MCF 10A (cell line): Measurements from ENCODE around the gene RAMAC. TPM values are rescaled to one million over a fixed set of nuclear protein-coding genes. Genes with fewer than 3 reads are reported as not detected.

ENCODE experiments used
- BruUV-seq: library from RNA; stranded (reverse); fragments of 400-500 nt; replicated peaks from 2 replicates; lab custom pipeline; 2021; lab: Mats Ljungman, UMichigan
- CTCF ChIA-PET: fragments of 300-600 bp; sonication (Branson Sonifier 250); formaldehyde crosslinking; extraction: SDS; loops from one replicate; lab custom pipeline; 2021; ENCODE audit warnings: antibody characterized with exemption, inconsistent platforms; lab: Yijun Ruan, JAX
- POLR2A ChIA-PET: fragments of 300-600, 350-650 bp; sonication (Branson Sonifier 250); formaldehyde crosslinking; extraction: SDS; loops from one replicate; lab custom pipeline; 2020; ENCODE audit warnings: antibody characterized with exemption, inconsistent platforms; lab: Yijun Ruan, JAX
- DNase-seq: peaks from one replicate; pipeline ENCODE4 v3.0.0-alpha.2; 2018; ENCODE audit not compliant: unreplicated experiment
- H3K27ac Mint-ChIP-seq: one replicate; pipeline ENCODE4 v1.8.0; 2022; ENCODE audit warnings: mild to moderate bottlenecking, low read depth, mixed read lengths; ENCODE audit not compliant: unreplicated experiment
- H3K27me3 Mint-ChIP-seq: one replicate; pipeline ENCODE4 v1.8.0; 2022; ENCODE audit warnings: mixed read lengths; ENCODE audit not compliant: insufficient read depth, unreplicated experiment
- H3K36me3 Mint-ChIP-seq: one replicate; pipeline ENCODE4 v1.8.0; 2022; ENCODE audit warnings: mild to moderate bottlenecking, moderate library complexity, mixed read lengths; ENCODE audit not compliant: insufficient read depth, unreplicated experiment
- H3K4me1 Mint-ChIP-seq: one replicate; pipeline ENCODE4 v1.8.0; 2022; ENCODE audit warnings: mixed read lengths; ENCODE audit not compliant: insufficient read depth, unreplicated experiment
- H3K4me3 Mint-ChIP-seq: one replicate; pipeline ENCODE4 v1.8.0; 2022; ENCODE audit warnings: mild to moderate bottlenecking, moderate library complexity, mixed read lengths; ENCODE audit not compliant: unreplicated experiment
- H3K9me3 Mint-ChIP-seq: one replicate; pipeline ENCODE4 v1.8.0; 2022; ENCODE audit warnings: mixed read lengths; ENCODE audit not compliant: unreplicated experiment
- CTCF ChIP-seq: fragments of 200-600 bp; IDR thresholded peaks from one replicate; pipeline ENCODE4 v1.8.0; 2022; ENCODE audit warnings: antibody characterized with exemption, mild to moderate bottlenecking; ENCODE audit not compliant: unreplicated experiment
- intact Hi-C: fragments of 100-400 bp; cut with micrococcal nuclease; formaldehyde crosslinking; loops from 2 replicates; pipeline ENCODE4 v1.14.1; 2022
- total RNA-seq: library from RNA; stranded (reverse); gene quantifications from 2 replicates; pipeline ENCODE4 v1.2.3, GENCODE V29; 2022

Gene RAMAC
- total RNA-seq, 1 experiment from 2014 or later = 21.0 TPM

- Mint-ChIP-seq H3K27me3 (no peaks in the 10 kb centered on the region), H3K4me1 (no peaks in the 10 kb centered on the region), H3K9me3 (no peaks in the 10 kb centered on the region), H3K27ac (no peak overlapping the region), H3K4me3 (no peak overlapping the region), H3K36me3 (no peaks in the 10 kb centered on the region)
- intact Hi-C loops = no loop called here
- BruUV-seq = no TSS peak
- CTCF ChIA-PET = interaction anchor here (0.9 kb wide), 1 partner anchor 121 kb away, joined by 3 read pairs; no protein-coding TSS in a partner anchor
- DNase-seq = no peak
- POLR2A ChIA-PET = interaction anchor here (0.6 to 1.7 kb wide), 5 partner anchors 16 to 220 kb away, joined by 3 to 4 read pairs (median 3); partner anchors contain the start of gene WHAMM
- TF ChIP-seq CTCF = no peak
Measured at GRCh38 chr15:82970696-82971095, 15.3 kb upstream of the RAMAC start.

- TF ChIP-seq CTCF = no peak
- POLR2A ChIA-PET = interaction anchor here (0.6 to 1.7 kb wide), 4 partner anchors 14 to 29 kb away, joined by 3 to 4 read pairs (median 4); partner anchors contain the start of gene RAMAC
- no peaks in the 10 kb centered on the region for H3K9me3 Mint-ChIP-seq
- intact Hi-C loops = no loop called here
- CTCF ChIA-PET = interaction anchor here (0.7 to 0.9 kb wide), 2 partner anchors 122 to 1536 kb away, joined by 3 read pairs; no protein-coding TSS in a partner anchor
- BruUV-seq = no TSS peak
- no peaks in the 10 kb centered on the region for H3K36me3 Mint-ChIP-seq
- no peak overlapping the region for H3K4me3 Mint-ChIP-seq
- no peaks in the 10 kb centered on the region for H3K27me3 Mint-ChIP-seq
- no peak overlapping the region for H3K27ac Mint-ChIP-seq
- H3K4me1 Mint-ChIP-seq = no peaks in the 10 kb centered on the region
- DNase-seq = no peak
Measured at GRCh38 chr15:82971218-82971984, 14.6 kb upstream of the RAMAC start.

DNA sequence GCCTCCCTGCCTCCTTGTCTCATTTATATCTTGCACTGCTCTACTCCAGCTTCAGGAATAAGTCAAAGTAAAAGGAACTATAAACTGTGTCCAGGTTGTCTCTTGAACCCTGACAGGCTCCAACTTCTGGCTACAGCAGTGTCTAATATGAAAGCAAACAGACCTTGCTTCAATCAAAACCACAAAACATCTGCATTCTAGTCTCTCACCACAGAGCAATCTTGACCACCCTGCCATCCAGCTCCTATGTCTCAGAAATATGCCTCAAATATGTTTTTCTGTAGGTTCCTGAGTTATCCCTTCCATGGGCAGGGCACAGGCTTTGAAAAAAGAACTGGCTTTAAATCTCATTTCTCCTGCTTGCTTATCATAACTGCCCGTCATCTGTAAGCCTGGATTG lies 13.0 kb upstream of the RAMAC start:
- no peak for TF ChIP-seq CTCF
- CTCF ChIA-PET = no interaction called here
- intact Hi-C loops = no loop called here
- no peaks in the 10 kb centered on the region for H3K27me3 Mint-ChIP-seq
- no peak overlapping the region for H3K27ac Mint-ChIP-seq
- BruUV-seq = no TSS peak
- no peaks in the 10 kb centered on the region for H3K4me1 Mint-ChIP-seq
- H3K4me3 Mint-ChIP-seq = no peak overlapping the region
- H3K36me3 Mint-ChIP-seq = no peaks in the 10 kb centered on the region
- POLR2A ChIA-PET = no interaction called here
- no peak for DNase-seq
- no peaks in the 10 kb centered on the region for H3K9me3 Mint-ChIP-seq

DNA sequence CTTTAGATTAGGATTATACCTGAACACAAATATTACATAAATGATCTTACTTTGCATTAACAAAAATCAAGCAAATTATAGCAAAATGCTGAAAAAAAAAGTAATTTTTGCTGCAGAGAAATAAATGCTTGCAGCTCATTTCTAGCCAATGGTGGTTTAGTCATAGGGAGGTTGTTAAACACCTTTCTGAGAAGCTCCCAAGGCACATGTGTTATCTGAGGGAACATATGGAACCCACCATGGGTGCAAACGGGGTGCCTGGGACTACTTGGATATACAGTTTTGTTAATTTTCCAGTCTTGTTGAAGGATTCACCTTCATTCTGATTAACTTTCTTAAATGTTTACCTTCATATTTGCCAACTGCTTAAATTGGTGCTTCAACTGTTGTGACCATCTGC lies 8.9 kb upstream of the RAMAC start:
- intact Hi-C loops = no loop called here
- H3K36me3 Mint-ChIP-seq = no peaks in the 10 kb centered on the region
- no peak overlapping the region for H3K4me3 Mint-ChIP-seq
- DNase-seq = no peak
- ChIA-PET POLR2A (interaction anchor here (0.7 kb wide), 1 partner anchor 19 kb away, joined by 3 read pairs; no protein-coding TSS in a partner anchor), CTCF (interaction anchor here (0.6 kb wide), 1 partner anchor 595 kb away, joined by 3 read pairs; no protein-coding TSS in a partner anchor)
- H3K27me3 Mint-ChIP-seq = no peaks in the 10 kb centered on the region
- H3K9me3 Mint-ChIP-seq = no peaks in the 10 kb centered on the region
- TF ChIP-seq CTCF = no peak
- no peaks in the 10 kb centered on the region for H3K4me1 Mint-ChIP-seq
- no peak overlapping the region for H3K27ac Mint-ChIP-seq
- no TSS peak for BruUV-seq
